SK-N-SH (cell line): Measurements from ENCODE around the gene STYXL1. TPM values are rescaled to one million over a fixed set of nuclear protein-coding genes. Genes with fewer than 3 reads are reported as not detected.

Source experiments
- CTCF ChIA-PET: fragments of 300-600, 350-600 bp; formaldehyde crosslinking; extraction: SDS; loops from one replicate; lab custom pipeline; 2021; lab: Yijun Ruan, JAX
- POLR2A ChIA-PET: fragments of 350-600 bp; sonication (Branson Sonifier 250); formaldehyde crosslinking; extraction: SDS; loops from one replicate; lab custom pipeline; 2020; ENCODE audit warnings: antibody characterized with exemption, inconsistent platforms; lab: Yijun Ruan, JAX
- DNase-seq: peaks from one replicate; pipeline ENCODE4 v3.0.0; 2012
- H2AFZ ChIP-seq: fragments of 200-600 bp; sonication (generic); 2 replicates; pipeline ENCODE4 v1.8.1; 2016; ENCODE audit warnings: antibody characterized with exemption, mild to moderate bottlenecking, low read depth
- H3F3A ChIP-seq: fragments of 200-600 bp; sonication (generic); replicated peaks from 2 replicates; pipeline ENCODE3; 2016; ENCODE audit warnings: antibody characterized with exemption, mild to moderate bottlenecking; ENCODE audit not compliant: insufficient read depth
- H3K27ac ChIP-seq, 2 experiments: fragments of 200-500 bp in 1 of 2; fragments of 200-600 bp in 1 of 2; sonication (Bioruptor generic) in 1 of 2; sonication (generic), shearing (Covaris generic) in 1 of 2; 2 replicates each; pipeline versions ENCODE4 v1.5.1 to v1.6.1; 2014 to 2016; ENCODE audit warnings: low read depth in 2 of 2, inconsistent platforms in 1 of 2, low read length in 1 of 2, mild to moderate bottlenecking in 1 of 2, mixed read lengths in 1 of 2
- H3K27me3 ChIP-seq: fragments of 200-600 bp; sonication (generic), shearing (Covaris generic); 2 replicates; pipeline ENCODE4 v1.6.1; 2016; ENCODE audit warnings: mixed run types; ENCODE audit not compliant: insufficient read depth
- H3K36me3 ChIP-seq, 2 experiments: fragments of 200-500 bp in 1 of 2; fragments of 200-600 bp in 1 of 2; sonication (Bioruptor generic) in 1 of 2; sonication (generic) in 1 of 2; replicated peaks in 1 of 2; 2 replicates each; pipeline versions ENCODE3 to v1.5.1; 2014 to 2016; ENCODE audit warnings: low read length in 1 of 2, mild to moderate bottlenecking in 1 of 2; ENCODE audit not compliant: insufficient read depth in 2 of 2, control insufficient read depth in 1 of 2
- H3K4me1 ChIP-seq, 2 experiments: fragments of 200-500 bp in 1 of 2; fragments of 200-600 bp in 1 of 2; sonication (Bioruptor generic) in 1 of 2; sonication (generic), shearing (Covaris generic) in 1 of 2; 2 replicates each; pipeline versions ENCODE4 v1.5.1 to v1.6.1; 2014 to 2016; ENCODE audit warnings: low read depth in 1 of 2, low read length in 1 of 2, mixed run types in 1 of 2; ENCODE audit not compliant: insufficient read depth in 2 of 2, control insufficient read depth in 1 of 2
- H3K4me2 ChIP-seq: fragments of 200-600 bp; sonication (generic), shearing (Covaris generic); 2 replicates; pipeline ENCODE4 v1.6.1; 2017; ENCODE audit warnings: mixed run types
- H3K4me3 ChIP-seq, 2 experiments: fragments of 200-500 bp in 1 of 2; fragments of 200-600 bp in 1 of 2; sonication (Bioruptor generic) in 1 of 2; sonication (generic), shearing (Covaris generic) in 1 of 2; 2 replicates each; pipeline versions ENCODE4 v1.5.1 to v1.8.1; 2014 to 2016; ENCODE audit warnings: low read depth in 2 of 2, inconsistent platforms in 1 of 2, low read length in 1 of 2, mild to moderate bottlenecking in 1 of 2, mixed read lengths in 1 of 2, moderate library complexity in 1 of 2
- H3K79me2 ChIP-seq: fragments of 200-600 bp; sonication (generic); 2 replicates; pipeline ENCODE4 v1.8.1; 2017; ENCODE audit warnings: mild to moderate bottlenecking; ENCODE audit not compliant: insufficient read depth
- H3K9ac ChIP-seq: fragments of 200-600 bp; sonication (generic); 2 replicates; pipeline ENCODE4 v1.6.1; 2017; ENCODE audit warnings: mixed run types
- H3K9me2 ChIP-seq: fragments of 200-600 bp; sonication (generic); 2 replicates; pipeline ENCODE4 v1.6.1; 2017; ENCODE audit warnings: mixed run types
- H3K9me3 ChIP-seq: fragments of 200-600 bp; sonication (generic); 2 replicates; pipeline ENCODE4 v1.6.1; 2017; ENCODE audit warnings: mixed run types, mild to moderate bottlenecking, moderate library complexity
- H4K20me1 ChIP-seq: fragments of 200-600 bp; sonication (generic); 2 replicates; pipeline ENCODE4 v1.6.1; 2017; ENCODE audit warnings: mild to moderate bottlenecking, mixed run types; ENCODE audit not compliant: insufficient read depth
- EP300 ChIP-seq, 2 experiments: IDR thresholded peaks; 2 replicates each; pipeline versions ENCODE4 v1.4.0 to v1.6.1; 2012; ENCODE audit warnings: borderline replicate concordance in 1 of 2, low read depth in 1 of 2, low read length in 1 of 2
- EZH2phosphoT487 ChIP-seq: fragments of 200-600 bp; sonication (generic); IDR thresholded peaks from 2 replicates; pipeline ENCODE4 v1.6.1; 2017; ENCODE audit warnings: low read depth, mixed run types, mild to moderate bottlenecking, antibody characterized with exemption, moderate library complexity, borderline replicate concordance
- FOXJ3 ChIP-seq: sonication (generic); formaldehyde crosslinking; IDR thresholded peaks from 2 replicates; pipeline ENCODE4 v1.5.1; 2020; ENCODE audit warnings: mild to moderate bottlenecking, missing genetic modification reagents
- JUND ChIP-seq: IDR thresholded peaks from 2 replicates; pipeline ENCODE4 v1.4.0; 2012
- MXI1 ChIP-seq: IDR thresholded peaks from 2 replicates; pipeline ENCODE4 v1.6.1; 2012; ENCODE audit warnings: mild to moderate bottlenecking, low read depth, low read length, improper control_type of control experiment
- NRF1 ChIP-seq: IDR thresholded peaks from 2 replicates; pipeline ENCODE4 v1.6.1; 2012; ENCODE audit warnings: low read depth, mild to moderate bottlenecking, low read length
- POLR2AphosphoS5 ChIP-seq: IDR thresholded peaks from 2 replicates; pipeline ENCODE4 v1.6.1; 2012; ENCODE audit warnings: low read depth, low read length
- RAD21 ChIP-seq: IDR thresholded peaks from 2 replicates; pipeline ENCODE4 v1.6.1; 2012; ENCODE audit warnings: mild to moderate bottlenecking, low read length
- RCOR1 ChIP-seq: fragments of 150-350 bp; IDR thresholded peaks from 2 replicates; pipeline ENCODE4 v1.6.1; 2017; ENCODE audit warnings: antibody characterized with exemption, low read length
- RFX5 ChIP-seq: IDR thresholded peaks from 2 replicates; pipeline ENCODE4 v1.6.1; 2012; ENCODE audit warnings: mild to moderate bottlenecking, improper control_type of control experiment, low read length
- SIN3A ChIP-seq: IDR thresholded peaks from 2 replicates; pipeline ENCODE4 v1.6.1; 2012; ENCODE audit warnings: low read depth, mild to moderate bottlenecking, low read length, moderate library complexity, borderline replicate concordance
- TAF1 ChIP-seq: IDR thresholded peaks from 2 replicates; pipeline ENCODE4 v1.6.1; 2012; ENCODE audit warnings: low read depth, mild to moderate bottlenecking, low read length, moderate library complexity, borderline replicate concordance
- YY1 ChIP-seq: IDR thresholded peaks from 2 replicates; pipeline ENCODE4 v1.4.0; 2012; ENCODE audit warnings: low read depth, mild to moderate bottlenecking
- WGBS: methylation state at CpG from one replicate; pipeline ENCODE4 v1.1.6; 2017; ENCODE audit warnings: low lambda C conversion rate; 5-methylcytosine and 5-hydroxymethylcytosine counted together
- polyA plus RNA-seq, 3 experiments: library from polyadenylated mRNA; depleted of rRNA; stranded (reverse); fragments of >200 nt; gene quantifications; 2 replicates each; pipeline ENCODE4 v1.2.3, GENCODE V29; 2012
- TF ChIP-seq, protein P1 (sequence below): IDR thresholded peaks from 2 replicates; pipeline ENCODE4 v1.4.0; 2012; ENCODE audit warnings: low read depth
- TF ChIP-seq, protein P2 (sequence below): IDR thresholded peaks from 2 replicates; pipeline ENCODE4 v1.4.0; 2012; ENCODE audit warnings: low read depth, borderline replicate concordance
- TF ChIP-seq, protein P3 (sequence below): IDR thresholded peaks from 2 replicates; pipeline ENCODE4 v1.4.0; 2012; ENCODE audit warnings: low read depth, borderline replicate concordance
- TF ChIP-seq, protein P4 (sequence below): fragments of 150-350 bp; IDR thresholded peaks from 2 replicates; pipeline ENCODE4 v1.6.1; 2016; ENCODE audit warnings: mild to moderate bottlenecking, low read depth, low read length
- TF ChIP-seq, protein P5 (sequence below): IDR thresholded peaks from 2 replicates; pipeline ENCODE4 v1.6.1; 2012; ENCODE audit warnings: mild to moderate bottlenecking, low read depth, low read length, moderate library complexity

Gene STYXL1
- polyA plus RNA-seq, 1 of the 3 experiments (the other 2 are of a cell fraction) = 86.6 TPM

DNA sequence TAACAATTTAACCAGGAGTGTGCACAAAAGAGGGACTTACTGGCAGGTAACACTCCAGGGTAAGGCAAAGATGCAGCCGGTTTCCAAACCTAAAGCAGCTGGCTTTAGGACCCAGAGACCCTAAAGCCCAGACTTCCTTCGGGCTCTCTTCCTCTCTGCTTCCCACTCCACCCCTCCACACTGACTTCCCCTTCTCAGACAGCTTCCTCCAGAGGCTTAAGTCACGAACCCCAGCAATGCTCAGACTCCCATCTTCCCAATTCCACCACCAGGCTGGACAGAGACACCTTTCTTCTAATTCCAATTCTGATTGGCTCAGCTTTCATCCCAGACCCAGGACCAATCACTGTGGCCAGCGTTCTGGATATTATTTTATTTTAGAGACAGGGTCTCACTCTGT is 24.8 kb downstream of the STYXL1 start:
- Histone ChIP-seq H3K27ac (no peak overlapping the region), H3K27me3 (no peaks in the 10 kb centered on the region), H4K20me1 (no peaks in the 10 kb centered on the region), H3K4me3 (no peak overlapping the region), H2AFZ (no peak overlapping the region), H3K79me2 (no peaks in the 10 kb centered on the region), H3K9ac (no peak overlapping the region), H3K4me2 (no peak overlapping the region), H3F3A (no peaks in the 10 kb centered on the region), H3K9me3 (no peaks in the 10 kb centered on the region), H3K9me2 (no peaks in the 10 kb centered on the region), H3K36me3 (peaks cover 15 to 46% of the 10 kb centered on the region in 2 experiments), H3K4me1 (no peaks in the 10 kb centered on the region; a peak in 1 of 4 replicates)
- no peak for DNase-seq
- POLR2A ChIA-PET = interaction anchor here (0.6 kb wide), 1 partner anchor 18 kb away, joined by 3 read pairs; no protein-coding TSS in a partner anchor
- CTCF ChIA-PET = interaction anchor here (0.6 to 13.3 kb wide), 5 partner anchors 8 to 240 kb away, joined by 3 to 305 read pairs (median 4); partner anchors contain the start of gene TMEM120A
- TF ChIP-seq FOXJ3 (CRISPR knock-in tag) = no peak
- TF ChIP-seq POLR2AphosphoS5 = no peak
- TF ChIP-seq EZH2phosphoT487 = no peak
- no peak for TF ChIP-seq RCOR1
- no peak for TF ChIP-seq MXI1
- no peak for TF ChIP-seq TAF1
- no peak for TF ChIP-seq RAD21
- TF ChIP-seq JUND = no peak
- 67% methylated on average over 4 of the region's 4 CpGs for WGBS

DNA sequence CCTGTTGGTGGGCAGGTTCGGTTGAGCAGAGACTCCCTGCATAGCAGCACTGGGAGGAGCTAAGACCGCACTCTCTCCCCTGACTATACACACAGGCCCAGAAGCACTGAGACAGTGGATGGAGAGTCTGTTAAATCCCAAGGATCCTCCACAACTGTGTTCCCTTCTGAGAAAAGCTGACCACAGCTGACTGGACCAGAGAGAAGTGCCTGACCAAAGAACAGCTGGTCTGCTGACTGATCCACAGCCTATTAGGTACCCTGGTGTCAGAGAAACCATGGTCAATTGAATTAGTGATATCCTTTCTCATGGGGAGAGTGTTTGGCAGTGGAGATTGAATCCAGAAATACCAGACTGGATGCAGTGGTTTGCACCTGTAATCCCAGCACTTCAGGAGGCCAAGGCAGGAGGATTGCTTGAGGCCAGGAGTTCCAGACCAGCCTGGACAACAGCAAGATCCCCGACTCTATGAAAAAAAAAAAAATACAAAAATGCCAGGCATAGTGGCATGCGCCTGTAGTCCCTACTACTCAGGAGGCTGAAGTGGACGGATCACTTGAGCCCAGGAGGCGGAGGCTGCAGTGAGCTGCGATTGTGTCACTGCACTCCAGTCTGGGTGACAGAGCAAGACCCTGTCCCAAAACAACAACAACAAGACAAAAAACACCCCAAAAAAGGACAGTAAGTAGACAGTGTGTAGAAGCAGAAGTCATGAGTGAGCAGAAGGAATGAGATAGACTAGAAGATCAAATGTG is 25.6 kb downstream of the STYXL1 start:
- no peak for DNase-seq
- CTCF ChIA-PET = interaction anchor here (1.0 to 13.3 kb wide), 5 partner anchors 10 to 241 kb away, joined by 4 to 305 read pairs (median 56); partner anchors contain the start of gene TMEM120A
- H3F3A ChIP-seq = no peaks in the 10 kb centered on the region
- no peak overlapping the region for H3K4me2 ChIP-seq
- H4K20me1 ChIP-seq = no peaks in the 10 kb centered on the region
- no peaks in the 10 kb centered on the region for H3K9me3 ChIP-seq
- peaks cover 15 to 41% of the 10 kb centered on the region in 2 experiments for H3K36me3 ChIP-seq
- H3K4me3 ChIP-seq = no peak overlapping the region
- no peak overlapping the region for H3K9ac ChIP-seq
- H3K4me1 ChIP-seq = no peaks in the 10 kb centered on the region; a peak in 1 of 4 replicates
- POLR2A ChIA-PET = no interaction called here
- H3K27ac ChIP-seq = no peak overlapping the region
- H3K9me2 ChIP-seq = no peaks in the 10 kb centered on the region
- 86% methylated on average over 7 of the region's 7 CpGs for WGBS
- H3K79me2 ChIP-seq = no peaks in the 10 kb centered on the region
- H3K27me3 ChIP-seq = no peaks in the 10 kb centered on the region
- H2AFZ ChIP-seq = no peak overlapping the region
- no peak for TF ChIP-seq POLR2AphosphoS5
- TF ChIP-seq SIN3A = no peak
- TF ChIP-seq, protein P1, sequence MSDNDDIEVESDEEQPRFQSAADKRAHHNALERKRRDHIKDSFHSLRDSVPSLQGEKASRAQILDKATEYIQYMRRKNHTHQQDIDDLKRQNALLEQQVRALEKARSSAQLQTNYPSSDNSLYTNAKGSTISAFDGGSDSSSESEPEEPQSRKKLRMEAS = no peak
- TF ChIP-seq, protein P2, sequence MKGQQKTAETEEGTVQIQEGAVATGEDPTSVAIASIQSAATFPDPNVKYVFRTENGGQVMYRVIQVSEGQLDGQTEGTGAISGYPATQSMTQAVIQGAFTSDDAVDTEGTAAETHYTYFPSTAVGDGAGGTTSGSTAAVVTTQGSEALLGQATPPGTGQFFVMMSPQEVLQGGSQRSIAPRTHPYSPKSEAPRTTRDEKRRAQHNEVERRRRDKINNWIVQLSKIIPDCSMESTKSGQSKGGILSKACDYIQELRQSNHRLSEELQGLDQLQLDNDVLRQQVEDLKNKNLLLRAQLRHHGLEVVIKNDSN = no peak
- TF ChIP-seq FOXJ3 (CRISPR knock-in tag) = no peak
- TF ChIP-seq, protein P3, sequence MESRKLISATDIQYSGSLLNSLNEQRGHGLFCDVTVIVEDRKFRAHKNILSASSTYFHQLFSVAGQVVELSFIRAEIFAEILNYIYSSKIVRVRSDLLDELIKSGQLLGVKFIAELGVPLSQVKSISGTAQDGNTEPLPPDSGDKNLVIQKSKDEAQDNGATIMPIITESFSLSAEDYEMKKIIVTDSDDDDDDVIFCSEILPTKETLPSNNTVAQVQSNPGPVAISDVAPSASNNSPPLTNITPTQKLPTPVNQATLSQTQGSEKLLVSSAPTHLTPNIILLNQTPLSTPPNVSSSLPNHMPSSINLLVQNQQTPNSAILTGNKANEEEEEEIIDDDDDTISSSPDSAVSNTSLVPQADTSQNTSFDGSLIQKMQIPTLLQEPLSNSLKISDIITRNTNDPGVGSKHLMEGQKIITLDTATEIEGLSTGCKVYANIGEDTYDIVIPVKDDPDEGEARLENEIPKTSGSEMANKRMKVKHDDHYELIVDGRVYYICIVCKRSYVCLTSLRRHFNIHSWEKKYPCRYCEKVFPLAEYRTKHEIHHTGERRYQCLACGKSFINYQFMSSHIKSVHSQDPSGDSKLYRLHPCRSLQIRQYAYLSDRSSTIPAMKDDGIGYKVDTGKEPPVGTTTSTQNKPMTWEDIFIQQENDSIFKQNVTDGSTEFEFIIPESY = no peak
- TF ChIP-seq EP300 (IDR thresholded peaks at IDR 0.05; ENCODE audit: borderline replicate concordance in 1 of 2, low read depth in 1 of 2, low read length in 1 of 2) = no peak
- TF ChIP-seq YY1 = no peak
- TF ChIP-seq, protein P4, sequence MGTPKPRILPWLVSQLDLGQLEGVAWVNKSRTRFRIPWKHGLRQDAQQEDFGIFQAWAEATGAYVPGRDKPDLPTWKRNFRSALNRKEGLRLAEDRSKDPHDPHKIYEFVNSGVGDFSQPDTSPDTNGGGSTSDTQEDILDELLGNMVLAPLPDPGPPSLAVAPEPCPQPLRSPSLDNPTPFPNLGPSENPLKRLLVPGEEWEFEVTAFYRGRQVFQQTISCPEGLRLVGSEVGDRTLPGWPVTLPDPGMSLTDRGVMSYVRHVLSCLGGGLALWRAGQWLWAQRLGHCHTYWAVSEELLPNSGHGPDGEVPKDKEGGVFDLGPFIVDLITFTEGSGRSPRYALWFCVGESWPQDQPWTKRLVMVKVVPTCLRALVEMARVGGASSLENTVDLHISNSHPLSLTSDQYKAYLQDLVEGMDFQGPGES = no peak
- no peak for TF ChIP-seq RAD21
- TF ChIP-seq, protein P5, sequence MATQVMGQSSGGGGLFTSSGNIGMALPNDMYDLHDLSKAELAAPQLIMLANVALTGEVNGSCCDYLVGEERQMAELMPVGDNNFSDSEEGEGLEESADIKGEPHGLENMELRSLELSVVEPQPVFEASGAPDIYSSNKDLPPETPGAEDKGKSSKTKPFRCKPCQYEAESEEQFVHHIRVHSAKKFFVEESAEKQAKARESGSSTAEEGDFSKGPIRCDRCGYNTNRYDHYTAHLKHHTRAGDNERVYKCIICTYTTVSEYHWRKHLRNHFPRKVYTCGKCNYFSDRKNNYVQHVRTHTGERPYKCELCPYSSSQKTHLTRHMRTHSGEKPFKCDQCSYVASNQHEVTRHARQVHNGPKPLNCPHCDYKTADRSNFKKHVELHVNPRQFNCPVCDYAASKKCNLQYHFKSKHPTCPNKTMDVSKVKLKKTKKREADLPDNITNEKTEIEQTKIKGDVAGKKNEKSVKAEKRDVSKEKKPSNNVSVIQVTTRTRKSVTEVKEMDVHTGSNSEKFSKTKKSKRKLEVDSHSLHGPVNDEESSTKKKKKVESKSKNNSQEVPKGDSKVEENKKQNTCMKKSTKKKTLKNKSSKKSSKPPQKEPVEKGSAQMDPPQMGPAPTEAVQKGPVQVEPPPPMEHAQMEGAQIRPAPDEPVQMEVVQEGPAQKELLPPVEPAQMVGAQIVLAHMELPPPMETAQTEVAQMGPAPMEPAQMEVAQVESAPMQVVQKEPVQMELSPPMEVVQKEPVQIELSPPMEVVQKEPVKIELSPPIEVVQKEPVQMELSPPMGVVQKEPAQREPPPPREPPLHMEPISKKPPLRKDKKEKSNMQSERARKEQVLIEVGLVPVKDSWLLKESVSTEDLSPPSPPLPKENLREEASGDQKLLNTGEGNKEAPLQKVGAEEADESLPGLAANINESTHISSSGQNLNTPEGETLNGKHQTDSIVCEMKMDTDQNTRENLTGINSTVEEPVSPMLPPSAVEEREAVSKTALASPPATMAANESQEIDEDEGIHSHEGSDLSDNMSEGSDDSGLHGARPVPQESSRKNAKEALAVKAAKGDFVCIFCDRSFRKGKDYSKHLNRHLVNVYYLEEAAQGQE = no peak
- no peak for TF ChIP-seq RFX5
- TF ChIP-seq NRF1 = no peak
